HG03432 (cell line): ENCODE measurements around the gene NAALADL2.
A peak's percentile ranks its signal among the peaks of the same experiment; 100 is the strongest.
"Not testable (repeated sequence)": the region's sequence is repeated elsewhere in the genome, so short reads cannot be mapped to it uniquely, and the experiment has no call there.

Source experiments
- ATAC-seq: cut with Tn5 transposase; IDR thresholded peaks from one replicate; pipeline ENCODE4 v1.9.1; 2021; ENCODE audit warnings: mild to moderate bottlenecking, moderate library complexity; ENCODE audit not compliant: unreplicated experiment

Gene NAALADL2

DNA sequence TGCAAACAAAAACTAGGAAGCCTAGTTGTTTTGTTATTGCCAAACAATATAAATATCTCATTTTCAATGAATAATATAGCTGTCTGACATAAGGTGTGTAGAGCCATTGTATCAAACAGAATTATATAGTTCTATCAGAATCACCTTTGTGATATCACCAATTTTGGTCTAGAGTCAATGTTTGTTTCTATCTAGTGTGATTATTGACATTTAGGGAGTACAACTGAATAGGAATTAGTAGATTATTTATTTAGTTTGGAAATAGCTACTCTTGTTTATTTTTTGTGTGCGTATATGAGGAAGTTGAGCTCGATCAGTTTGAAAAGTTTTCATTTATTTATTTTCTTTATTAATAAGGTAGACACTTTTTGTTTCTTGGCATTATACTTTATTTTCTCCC is 389.7 kb downstream of the NAALADL2 start:
- no peak for ATAC-seq

DNA sequence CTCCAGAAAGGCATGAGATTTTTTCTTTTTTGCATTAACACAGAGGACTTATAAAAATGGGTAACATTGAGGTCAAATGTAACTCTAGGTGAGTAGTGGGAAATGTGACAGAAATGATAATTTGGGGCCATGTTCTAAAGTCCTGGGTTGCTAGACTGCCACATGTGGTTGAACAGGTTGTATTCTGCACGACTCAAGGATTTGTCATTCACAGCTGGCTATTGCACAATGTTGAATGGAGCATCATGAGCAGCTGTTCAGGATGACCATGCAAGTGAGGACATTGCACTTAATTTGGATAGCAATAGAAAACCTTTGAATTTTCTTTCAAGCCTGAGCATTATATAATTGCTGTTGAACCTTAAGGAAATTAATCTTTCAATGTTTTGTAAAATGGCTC is 396.6 kb downstream of the NAALADL2 start:
- no peak for ATAC-seq

DNA sequence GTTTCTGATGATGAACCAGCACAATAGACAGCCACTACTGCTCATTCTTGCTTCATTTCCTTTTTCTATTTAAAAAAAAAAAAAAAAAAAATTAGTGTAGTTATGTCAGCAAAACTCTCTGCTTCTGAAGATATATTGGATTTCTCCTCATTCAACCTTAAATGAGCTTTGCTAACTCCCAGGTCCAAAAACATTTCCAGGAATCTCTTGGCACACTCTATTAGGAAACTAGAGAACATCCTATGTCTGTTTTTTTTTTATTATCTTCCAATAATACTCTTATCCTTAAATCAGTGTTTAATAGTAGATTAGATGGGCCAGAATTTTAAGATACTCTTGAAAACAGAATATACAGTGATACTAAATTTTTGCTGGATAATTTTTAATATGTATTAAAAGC is 398.0 kb downstream of the NAALADL2 start:
- ATAC-seq, result no peak

DNA sequence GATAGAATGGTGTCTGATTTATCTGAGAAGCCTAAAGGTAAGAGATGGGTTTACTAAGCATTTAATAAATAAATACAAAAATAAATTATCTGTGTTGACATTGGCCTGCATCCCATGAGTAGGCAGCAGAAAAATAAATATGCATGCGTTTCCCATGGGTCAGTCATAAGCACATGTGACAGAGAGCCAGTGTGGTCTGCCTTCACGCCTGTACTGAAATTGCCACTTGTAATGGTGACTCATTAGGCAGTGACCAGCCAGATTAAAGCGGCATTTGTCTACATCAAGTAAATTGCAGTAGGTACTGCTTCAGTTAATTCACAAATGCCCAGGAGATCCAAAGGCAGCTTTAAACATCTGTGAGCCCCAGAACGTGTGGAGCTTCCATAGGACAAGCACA is 399.6 kb downstream of the NAALADL2 start:
- no peak for ATAC-seq

- ATAC-seq, result no peak
Measured at GRCh38 chr3:175260145-175260794, 401.1 kb downstream of the NAALADL2 start.

DNA sequence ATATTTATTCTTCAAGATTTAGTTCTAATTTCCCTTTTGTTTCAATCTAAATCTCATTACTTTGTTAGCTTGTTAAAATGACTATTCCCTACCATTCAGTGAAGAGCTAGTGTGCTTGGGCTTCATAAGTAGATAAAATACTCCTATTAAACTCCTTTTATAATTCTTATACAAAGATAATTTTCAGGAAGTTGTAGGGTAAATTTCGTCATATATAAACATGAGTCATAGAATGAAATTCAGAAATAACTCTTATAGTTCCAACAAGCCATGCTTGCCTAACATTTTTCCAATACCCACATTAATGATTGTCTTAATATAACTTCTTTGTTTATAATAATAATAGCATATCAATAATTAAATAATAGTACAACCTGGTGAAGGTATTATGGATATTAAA is 407.3 kb downstream of the NAALADL2 start:
- ATAC-seq, result no peak

DNA sequence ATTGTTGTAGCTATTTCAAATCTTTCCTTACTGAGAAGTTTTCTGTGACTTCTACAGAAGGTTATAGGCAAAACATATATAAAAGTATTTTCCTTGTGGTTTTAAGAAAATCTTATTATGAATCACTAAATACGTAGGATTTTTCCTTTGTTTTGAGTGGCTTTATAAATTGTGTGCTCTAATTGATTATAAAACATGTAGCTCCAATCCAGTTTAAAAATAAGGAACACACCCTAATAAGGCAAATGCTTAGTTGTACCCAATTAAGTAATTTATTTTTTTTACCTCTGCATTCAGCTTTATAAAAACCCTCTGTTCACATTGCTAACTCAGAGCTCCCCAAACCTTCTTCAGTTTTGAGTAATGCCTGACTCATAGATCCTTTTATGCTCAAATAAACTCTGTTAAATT is 408.0 kb downstream of the NAALADL2 start:
- ATAC-seq, result peak; percentile 38

DNA sequence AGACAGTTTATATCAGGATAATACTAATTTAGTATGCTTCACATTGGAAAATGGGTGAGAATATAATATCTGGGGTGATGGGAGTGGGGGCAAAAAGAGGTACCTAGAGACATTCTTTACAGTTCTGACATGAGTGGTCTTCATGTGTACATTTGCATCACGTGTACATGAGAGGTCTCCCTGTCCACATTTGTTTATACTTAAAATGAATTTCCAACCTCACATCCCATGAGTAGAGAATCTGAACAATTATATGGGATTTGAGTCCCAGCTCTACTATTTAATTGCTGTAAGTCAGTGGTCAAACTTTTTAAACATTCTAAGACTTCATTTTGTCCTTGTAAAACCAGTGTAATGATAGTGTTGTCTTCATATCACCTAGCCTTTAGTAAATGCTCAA is 408.4 kb downstream of the NAALADL2 start:
- ATAC-seq, result peak; percentile 32

DNA sequence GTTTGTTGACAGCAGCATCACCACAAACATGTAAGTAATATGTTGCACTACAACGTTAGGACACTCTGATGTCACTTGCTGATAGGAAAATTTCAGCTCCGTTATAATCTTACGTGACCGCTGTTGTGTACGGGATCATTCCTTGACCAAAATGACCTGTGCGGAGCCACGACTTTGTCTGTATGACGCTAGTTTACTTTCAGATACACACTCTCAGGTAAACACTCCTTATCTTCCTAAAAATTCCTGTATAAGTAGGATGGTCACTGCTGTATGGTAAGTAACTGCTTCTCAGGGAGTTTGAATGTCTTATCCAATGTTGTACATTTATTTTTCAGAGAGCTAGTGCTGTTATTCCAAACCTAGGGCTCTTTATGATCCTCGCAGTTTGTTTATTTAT is 410.3 kb downstream of the NAALADL2 start:
- ATAC-seq, result no peak

- no peak for ATAC-seq
Measured at GRCh38 chr3:175270198-175270837, 411.2 kb downstream of the NAALADL2 start.

DNA sequence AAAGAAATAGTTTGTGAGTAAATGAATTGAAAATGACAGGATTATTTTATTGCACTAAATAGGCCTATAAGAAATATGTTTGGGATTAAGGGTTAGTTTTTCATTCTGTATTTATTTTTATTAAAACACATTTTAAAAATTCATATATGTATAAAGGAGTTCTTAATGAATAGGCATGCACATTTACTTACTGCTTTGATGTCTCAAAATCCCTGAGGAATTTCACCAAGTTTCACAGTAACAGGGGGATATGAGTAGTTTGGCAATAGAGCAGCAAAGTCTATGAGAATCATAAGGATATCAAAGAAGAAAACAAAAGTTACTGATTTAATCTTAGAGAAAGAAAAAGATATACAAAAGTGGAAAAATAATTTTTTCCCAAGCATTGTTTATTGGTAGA is 411.7 kb downstream of the NAALADL2 start:
- ATAC-seq, result no peak

DNA sequence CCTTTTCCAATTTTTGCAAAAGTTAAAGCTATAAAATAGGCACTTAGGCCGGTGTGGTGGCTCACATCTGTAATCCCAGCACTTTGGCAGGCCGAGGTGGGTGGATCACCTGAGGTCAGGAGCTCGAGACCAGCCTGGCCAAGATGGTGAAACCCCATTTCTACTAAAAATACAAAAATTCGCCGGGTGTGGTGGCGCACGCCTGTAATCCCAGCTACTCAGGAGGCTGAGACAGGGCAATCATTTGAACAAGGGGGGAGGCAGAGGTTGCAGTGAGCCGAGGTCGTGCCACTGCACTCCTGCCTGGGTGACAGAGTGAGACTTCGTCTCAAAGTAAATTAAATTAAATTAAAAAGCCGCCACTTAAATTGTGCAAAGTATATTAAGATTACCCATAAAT is 412.3 kb downstream of the NAALADL2 start:
- not testable (repeated sequence) for ATAC-seq

DNA sequence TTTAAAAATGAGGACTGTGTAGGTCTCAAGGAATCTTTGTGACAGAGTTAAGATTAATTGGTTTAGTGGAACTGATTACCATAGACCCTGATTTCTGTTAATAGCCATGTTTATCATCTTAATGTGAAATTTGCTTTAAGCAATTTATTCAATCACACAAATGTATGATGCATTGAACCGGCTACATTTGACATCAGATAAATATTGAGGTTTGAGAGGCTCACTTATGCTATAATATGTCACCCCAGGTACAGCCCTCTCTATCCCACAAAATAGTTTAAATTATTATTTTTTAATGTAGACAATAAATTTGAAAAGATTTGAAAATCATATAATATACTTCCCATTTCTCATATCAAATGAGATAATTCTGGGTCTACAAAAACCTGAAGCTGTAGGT is 413.3 kb downstream of the NAALADL2 start:
- ATAC-seq, result no peak

- no peak for ATAC-seq
Measured at GRCh38 chr3:175273573-175273972, 414.4 kb downstream of the NAALADL2 start.

DNA sequence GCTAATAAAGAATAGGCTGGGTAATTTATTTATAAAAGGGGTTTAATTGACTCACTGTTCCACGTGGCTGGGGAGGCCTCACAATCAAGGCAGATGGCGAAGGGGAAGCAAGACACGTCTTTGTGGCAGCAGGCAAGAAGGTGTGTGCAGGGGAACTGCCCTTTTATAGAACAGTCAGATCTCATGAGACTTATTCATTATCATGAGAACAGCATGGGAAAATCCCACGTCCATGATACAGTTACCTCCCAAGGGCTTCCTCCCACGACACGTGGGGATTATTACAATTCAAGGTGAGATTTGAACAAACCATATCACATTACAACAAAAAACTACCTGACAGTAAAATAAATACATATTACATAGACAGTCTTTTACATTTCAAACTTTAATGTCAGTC is 414.9 kb downstream of the NAALADL2 start:
- peak; percentile 80 for ATAC-seq

GRCh38 chr3:175274474-175275218 is 415.5 kb downstream of the NAALADL2 start:
- ATAC-seq, result peak; percentile 65

- ATAC-seq, result no peak
Measured at GRCh38 chr3:175278680-175279079, 419.5 kb downstream of the NAALADL2 start.

DNA sequence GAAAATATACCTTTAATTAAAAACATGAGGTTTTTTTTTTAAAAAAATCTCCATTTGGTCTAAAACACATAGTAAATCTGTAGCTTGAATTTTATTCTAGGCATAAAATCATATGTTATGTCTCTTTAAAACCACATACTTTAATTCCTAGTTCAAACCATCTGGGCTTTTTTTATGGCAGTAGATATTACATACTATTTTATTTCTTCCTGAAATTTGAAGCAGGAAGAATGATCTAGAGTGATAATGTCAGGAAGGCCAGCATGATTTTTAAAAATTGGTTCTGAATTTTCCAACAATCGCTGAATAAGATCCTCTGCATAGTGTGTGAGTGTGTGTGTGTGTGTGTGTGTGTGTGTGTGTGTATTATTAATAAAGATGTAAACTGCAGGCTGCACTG is 420.3 kb downstream of the NAALADL2 start:
- ATAC-seq, result no peak

DNA sequence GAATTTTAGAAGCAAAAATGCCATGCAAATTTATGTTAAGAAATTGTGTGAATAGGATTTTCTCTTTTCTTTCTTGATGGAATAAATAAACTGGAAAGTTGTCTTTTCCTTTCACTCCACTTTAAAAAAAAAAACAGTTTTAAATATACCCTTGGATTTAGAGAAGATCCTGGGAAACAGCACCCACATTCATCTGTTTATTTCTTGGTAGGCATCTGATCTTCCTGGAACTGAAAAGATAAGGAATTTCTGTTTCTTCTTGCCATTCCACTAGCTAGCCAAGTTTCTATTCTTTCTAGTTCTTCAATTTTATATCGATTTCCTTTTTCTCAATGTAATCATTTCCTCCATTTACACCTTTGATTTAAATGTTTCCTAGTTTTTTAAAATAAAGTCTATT is 420.8 kb downstream of the NAALADL2 start:
- ATAC-seq, result no peak

DNA sequence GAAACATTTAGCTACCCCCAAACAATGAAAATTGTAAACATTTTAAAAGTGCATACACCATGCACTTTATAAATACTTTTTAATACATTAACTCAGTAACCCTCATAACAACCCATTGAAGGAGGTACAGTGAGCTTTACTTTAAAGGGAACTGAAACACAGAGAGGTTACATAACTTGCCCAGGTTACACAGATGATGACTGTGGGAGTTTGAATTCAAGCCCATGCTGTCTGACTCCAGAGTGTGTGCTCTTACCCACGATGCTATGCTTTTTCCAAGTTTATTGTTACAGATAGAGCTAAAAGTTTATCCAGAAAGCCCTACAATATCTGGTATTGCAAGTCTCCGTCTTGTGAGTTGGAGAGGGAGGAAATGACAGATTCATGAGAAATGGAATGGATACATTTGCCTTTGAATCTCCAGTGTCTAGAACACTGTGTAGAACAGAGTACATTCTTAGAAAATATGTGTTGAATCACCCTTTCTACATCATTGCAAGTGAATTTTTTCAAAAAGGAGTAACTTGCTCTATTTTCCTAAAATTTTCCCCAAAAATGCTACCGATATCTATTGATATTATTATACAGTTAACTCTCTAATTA is 428.3 kb downstream of the NAALADL2 start:
- ATAC-seq, result peak; percentile 99

DNA sequence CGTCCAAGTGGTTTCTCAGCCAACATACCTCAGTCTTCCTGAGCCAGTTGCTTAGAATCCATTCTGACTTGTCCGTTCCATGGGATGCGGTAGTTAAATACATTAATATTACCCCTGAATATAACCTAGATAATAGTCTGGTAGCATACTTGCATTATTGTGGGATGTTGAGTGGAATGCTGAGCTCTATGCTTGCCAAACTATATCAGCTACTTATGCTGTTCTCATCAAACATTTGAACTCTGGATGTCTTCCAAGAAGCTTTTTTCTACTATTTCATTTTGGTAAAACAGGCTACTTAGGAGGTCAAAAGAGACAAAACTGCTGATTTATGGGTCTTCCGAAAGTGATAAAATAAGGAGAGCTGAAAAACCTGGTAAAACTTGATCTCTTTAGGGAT is 429.5 kb downstream of the NAALADL2 start:
- no peak for ATAC-seq

DNA sequence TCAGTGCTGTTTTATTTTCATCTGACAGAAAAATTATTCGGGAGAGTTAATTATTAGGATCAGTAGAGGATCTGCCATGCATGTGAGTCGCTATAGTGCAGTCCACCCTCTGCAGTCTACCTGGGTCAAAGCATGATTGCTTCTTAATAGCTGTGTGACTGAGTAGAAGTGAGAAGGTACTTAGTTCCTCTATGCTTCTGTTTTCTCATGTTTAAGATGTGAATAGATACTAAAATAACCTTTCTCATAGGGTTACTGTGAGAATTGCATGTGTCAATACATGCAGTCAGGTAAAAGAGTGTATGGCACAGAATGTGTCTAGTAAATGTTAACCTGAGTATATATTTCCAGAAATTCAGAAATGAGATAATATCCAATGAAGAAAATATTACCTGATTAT is 435.7 kb downstream of the NAALADL2 start:
- peak; percentile 59 for ATAC-seq
